AG10803 (cell line): ENCODE measurements around the gene PGAP1.

Source experiments
- DNase-seq: peaks from one replicate; pipeline ENCODE4 v3.0.0; 2010; ENCODE audit warnings: low read depth
- H3K4me3 ChIP-seq: 2 replicates; pipeline ENCODE4 v1.5.1; 2011; ENCODE audit warnings: mild to moderate bottlenecking, low read length, control low read depth
- CTCF ChIP-seq: conservative IDR thresholded peaks from 2 replicates; pipeline ENCODE4 v1.5.1; 2011; ENCODE audit warnings: mild to moderate bottlenecking, low read length, control low read depth, inconsistent platforms

The PGAP1 gene

GRCh38 chr2:196804381-196804780, 122.1 kb downstream of the PGAP1 start:
- TF ChIP-seq CTCF: no peak
- DNase-seq: peak; percentile 23
- H3K4me3 ChIP-seq: no peak overlapping the region

- H3K4me3 ChIP-seq: no peak overlapping the region
- no peak for TF ChIP-seq CTCF
- DNase-seq: no peak
Measured at GRCh38 chr2:196802401-196802800, 124.1 kb downstream of the PGAP1 start.

DNA sequence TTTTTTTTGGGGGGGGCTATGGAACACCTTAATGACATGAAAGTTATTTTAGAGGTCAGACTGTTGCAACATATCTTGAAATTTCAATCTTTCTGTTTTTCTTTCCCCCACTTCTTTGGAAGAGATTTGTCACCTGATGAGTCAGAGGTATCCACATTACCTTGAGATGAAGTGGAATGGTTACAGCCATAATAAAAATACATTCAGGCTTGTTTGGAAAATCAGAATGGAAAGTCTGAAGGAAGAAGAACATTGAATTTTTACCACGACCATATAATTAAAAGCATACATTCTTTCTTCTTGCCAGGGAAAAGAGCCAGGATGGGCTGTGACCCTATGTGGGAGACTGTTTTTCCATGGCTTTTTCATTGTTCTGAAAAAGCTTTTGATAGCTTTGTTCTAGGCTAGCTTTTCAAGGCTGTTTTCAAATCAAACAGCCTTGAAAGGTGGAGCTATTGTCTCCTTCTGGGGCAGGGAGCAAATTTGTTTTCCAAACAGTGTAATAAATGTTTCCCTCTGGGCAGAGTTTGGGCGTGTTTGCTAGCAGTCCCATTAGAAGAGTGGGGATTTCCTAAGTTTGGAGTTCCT, 124.7 kb downstream of the PGAP1 start:
- H3K4me3 ChIP-seq: no peak overlapping the region
- no peak for TF ChIP-seq CTCF
- peak; percentile 15 for DNase-seq

GRCh38 chr2:196798980-196799379, 127.5 kb downstream of the PGAP1 start:
- H3K4me3 ChIP-seq: peak overlapping the region; percentile 92
- DNase-seq: no peak
- TF ChIP-seq CTCF: no peak

- TF ChIP-seq CTCF: no peak
- no peak for DNase-seq
- no peak overlapping the region for H3K4me3 ChIP-seq
Measured at GRCh38 chr2:196792865-196793264, 133.6 kb downstream of the PGAP1 start.

GRCh38 chr2:196783431-196784094, 142.9 kb downstream of the PGAP1 start:
- TF ChIP-seq CTCF: no peak
- peak; percentile 49 for DNase-seq

More at GRCh38 chr2:196783431-196784094, 142.9 kb downstream of the PGAP1 start:
- H3K4me3 ChIP-seq: no peak overlapping the region
